ENCODE measurements around the gene FBXL15. TPM values are rescaled to one million over a fixed set of nuclear protein-coding genes. Genes with fewer than 3 reads are reported as not detected.

Gene FBXL15
- total RNA-seq, 1 experiment from 2014 or later: 24.6 TPM

- TF ChIP-seq ZNF232 (CRISPR knock-in tag; IDR thresholded peaks at IDR 0.05): 0 out of 2 replicates have a peak, but pooled peaks have one; percentile 26
- TF ChIP-seq FOXK1 (CRISPR knock-in tag; IDR thresholded peaks at IDR 0.05): peak; percentile 71; the same call in 1 of the 2 replicates
- TF ChIP-seq CREM (CRISPR knock-in tag; IDR thresholded peaks at IDR 0.05): peak; percentile 84
- TF ChIP-seq, protein P1, sequence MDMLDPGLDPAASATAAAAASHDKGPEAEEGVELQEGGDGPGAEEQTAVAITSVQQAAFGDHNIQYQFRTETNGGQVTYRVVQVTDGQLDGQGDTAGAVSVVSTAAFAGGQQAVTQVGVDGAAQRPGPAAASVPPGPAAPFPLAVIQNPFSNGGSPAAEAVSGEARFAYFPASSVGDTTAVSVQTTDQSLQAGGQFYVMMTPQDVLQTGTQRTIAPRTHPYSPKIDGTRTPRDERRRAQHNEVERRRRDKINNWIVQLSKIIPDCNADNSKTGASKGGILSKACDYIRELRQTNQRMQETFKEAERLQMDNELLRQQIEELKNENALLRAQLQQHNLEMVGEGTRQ (CRISPR knock-in tag; IDR thresholded peaks at IDR 0.05): peak; percentile 52
- TF ChIP-seq NFYB (CRISPR knock-in tag; conservative IDR thresholded peaks at IDR 0.05; ENCODE audit: low read depth): no peak
- 0 out of 2 replicates have a peak, but pooled peaks have one; percentile 38 for TF ChIP-seq ELF4 (CRISPR knock-in tag; IDR thresholded peaks at IDR 0.05; ENCODE audit: low read depth)
- no peak for TF ChIP-seq RELA (CRISPR knock-in tag; IDR thresholded peaks at IDR 0.05; ENCODE audit: borderline replicate concordance)
- TF ChIP-seq, protein P2, sequence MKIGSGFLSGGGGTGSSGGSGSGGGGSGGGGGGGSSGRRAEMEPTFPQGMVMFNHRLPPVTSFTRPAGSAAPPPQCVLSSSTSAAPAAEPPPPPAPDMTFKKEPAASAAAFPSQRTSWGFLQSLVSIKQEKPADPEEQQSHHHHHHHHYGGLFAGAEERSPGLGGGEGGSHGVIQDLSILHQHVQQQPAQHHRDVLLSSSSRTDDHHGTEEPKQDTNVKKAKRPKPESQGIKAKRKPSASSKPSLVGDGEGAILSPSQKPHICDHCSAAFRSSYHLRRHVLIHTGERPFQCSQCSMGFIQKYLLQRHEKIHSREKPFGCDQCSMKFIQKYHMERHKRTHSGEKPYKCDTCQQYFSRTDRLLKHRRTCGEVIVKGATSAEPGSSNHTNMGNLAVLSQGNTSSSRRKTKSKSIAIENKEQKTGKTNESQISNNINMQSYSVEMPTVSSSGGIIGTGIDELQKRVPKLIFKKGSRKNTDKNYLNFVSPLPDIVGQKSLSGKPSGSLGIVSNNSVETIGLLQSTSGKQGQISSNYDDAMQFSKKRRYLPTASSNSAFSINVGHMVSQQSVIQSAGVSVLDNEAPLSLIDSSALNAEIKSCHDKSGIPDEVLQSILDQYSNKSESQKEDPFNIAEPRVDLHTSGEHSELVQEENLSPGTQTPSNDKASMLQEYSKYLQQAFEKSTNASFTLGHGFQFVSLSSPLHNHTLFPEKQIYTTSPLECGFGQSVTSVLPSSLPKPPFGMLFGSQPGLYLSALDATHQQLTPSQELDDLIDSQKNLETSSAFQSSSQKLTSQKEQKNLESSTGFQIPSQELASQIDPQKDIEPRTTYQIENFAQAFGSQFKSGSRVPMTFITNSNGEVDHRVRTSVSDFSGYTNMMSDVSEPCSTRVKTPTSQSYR (CRISPR knock-in tag; IDR thresholded peaks at IDR 0.05): 0 out of 2 replicates have a peak, but pooled peaks have one; percentile 23
Observed at GRCh38 chr10:102450374-102451104, 29.9 kb downstream of the FBXL15 start (continued).

- H3K36me3 Mint-ChIP-seq: peaks cover 15% of the 10 kb centered on the region
- DNase-seq (ENCODE audit: low spot score) (peak; percentile 36), ATAC-seq (peak; percentile 9)
- H3K27ac Mint-ChIP-seq: peak within 1 kb of the TSS; percentile 27; the same call in 1 of the 2 replicates
- no peaks in the 10 kb centered on the region for H3K27me3 Mint-ChIP-seq (ENCODE audit: low read depth)
- peaks cover 45% of the 10 kb centered on the region for H3K4me1 Mint-ChIP-seq
- H3K4me3 Mint-ChIP-seq: peak within 1 kb of the TSS; percentile 82
- H3K9me3 Mint-ChIP-seq: no peaks in the 10 kb centered on the region
- TF ChIP-seq, protein P3, sequence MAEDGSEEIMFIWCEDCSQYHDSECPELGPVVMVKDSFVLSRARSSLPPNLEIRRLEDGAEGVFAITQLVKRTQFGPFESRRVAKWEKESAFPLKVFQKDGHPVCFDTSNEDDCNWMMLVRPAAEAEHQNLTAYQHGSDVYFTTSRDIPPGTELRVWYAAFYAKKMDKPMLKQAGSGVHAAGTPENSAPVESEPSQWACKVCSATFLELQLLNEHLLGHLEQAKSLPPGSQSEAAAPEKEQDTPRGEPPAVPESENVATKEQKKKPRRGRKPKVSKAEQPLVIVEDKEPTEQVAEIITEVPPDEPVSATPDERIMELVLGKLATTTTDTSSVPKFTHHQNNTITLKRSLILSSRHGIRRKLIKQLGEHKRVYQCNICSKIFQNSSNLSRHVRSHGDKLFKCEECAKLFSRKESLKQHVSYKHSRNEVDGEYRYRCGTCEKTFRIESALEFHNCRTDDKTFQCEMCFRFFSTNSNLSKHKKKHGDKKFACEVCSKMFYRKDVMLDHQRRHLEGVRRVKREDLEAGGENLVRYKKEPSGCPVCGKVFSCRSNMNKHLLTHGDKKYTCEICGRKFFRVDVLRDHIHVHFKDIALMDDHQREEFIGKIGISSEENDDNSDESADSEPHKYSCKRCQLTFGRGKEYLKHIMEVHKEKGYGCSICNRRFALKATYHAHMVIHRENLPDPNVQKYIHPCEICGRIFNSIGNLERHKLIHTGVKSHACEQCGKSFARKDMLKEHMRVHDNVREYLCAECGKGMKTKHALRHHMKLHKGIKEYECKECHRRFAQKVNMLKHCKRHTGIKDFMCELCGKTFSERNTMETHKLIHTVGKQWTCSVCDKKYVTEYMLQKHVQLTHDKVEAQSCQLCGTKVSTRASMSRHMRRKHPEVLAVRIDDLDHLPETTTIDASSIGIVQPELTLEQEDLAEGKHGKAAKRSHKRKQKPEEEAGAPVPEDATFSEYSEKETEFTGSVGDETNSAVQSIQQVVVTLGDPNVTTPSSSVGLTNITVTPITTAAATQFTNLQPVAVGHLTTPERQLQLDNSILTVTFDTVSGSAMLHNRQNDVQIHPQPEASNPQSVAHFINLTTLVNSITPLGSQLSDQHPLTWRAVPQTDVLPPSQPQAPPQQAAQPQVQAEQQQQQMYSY (CRISPR knock-in tag; IDR thresholded peaks at IDR 0.05): peak; percentile 7; the same call in 1 of the 2 replicates
- no peak for TF ChIP-seq KAT7 (CRISPR knock-in tag; IDR thresholded peaks at IDR 0.05; ENCODE audit: borderline replicate concordance)
- POLR2A ChIA-PET: interaction anchor here (0.5 to 3.1 kb wide), 13 partner anchors 9 to 115 kb away, joined by 3 to 37 read pairs (median 5); partner anchors contain the start of genes ACTR1A, CUEDC2, FBXL15 and NFKB2
- CTCF ChIA-PET: interaction anchor here (0.7 to 4.0 kb wide), 22 partner anchors 11 to 221 kb away, joined by 3 to 40 read pairs (median 6); partner anchors contain the start of genes ACTR1A, CUEDC2, FBXL15 and SUFU
Observed at GRCh38 chr10:102451105-102451969, 30.7 kb downstream of the FBXL15 start, which contains the start of gene C10orf95. Gene C10orf95, minus strand, starts transcription at chr10:102451543. Its CDS starts 450 bp downstream, at chr10:102451093.

DNA sequence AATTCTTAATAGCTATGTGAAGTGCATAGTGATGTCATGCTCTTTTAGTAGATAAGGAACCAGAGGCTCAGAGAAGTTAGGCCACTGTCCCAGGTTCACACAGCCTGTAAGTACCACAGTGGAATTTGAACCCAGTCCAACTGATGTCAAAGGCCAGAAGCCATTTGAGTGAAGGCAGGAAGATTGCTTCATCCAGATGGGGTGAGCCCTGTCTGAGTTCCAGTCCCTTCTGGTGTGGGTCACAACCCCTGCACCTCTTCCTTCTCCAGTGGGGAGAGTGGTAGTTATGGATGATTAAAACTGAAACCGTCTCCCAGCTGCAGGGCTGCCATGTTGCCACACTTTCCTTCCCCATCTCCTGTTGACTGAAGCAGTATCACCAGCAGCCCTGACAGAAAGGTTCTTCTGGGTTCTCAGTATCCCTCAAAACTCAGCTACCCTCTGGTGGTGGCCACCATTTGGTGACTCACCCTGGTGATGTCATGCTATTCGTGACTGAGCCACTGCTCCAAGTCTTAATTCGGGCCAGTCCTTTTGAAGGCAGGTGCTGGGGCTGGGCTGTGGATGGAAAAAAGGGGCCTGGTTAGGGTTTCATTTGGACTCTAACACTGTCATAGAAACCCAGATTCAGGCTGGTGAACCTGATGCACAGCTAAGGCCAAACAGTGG, 32.2 kb downstream of the FBXL15 start:
- Mint-ChIP-seq H3K27ac (peak overlapping the region; percentile 93), H3K4me1 (peaks cover 45% of the 10 kb centered on the region), H3K36me3 (peaks cover 15% of the 10 kb centered on the region), H3K4me3 (peak overlapping the region; percentile 82; the same call in 1 of the 2 replicates), H3K27me3 (ENCODE audit: low read depth) (no peaks in the 10 kb centered on the region), H3K9me3 (no peaks in the 10 kb centered on the region)
- ChIA-PET CTCF (interaction anchor here (0.6 to 1.4 kb wide), 3 partner anchors 20 to 1172 kb away, joined by 3 to 4 read pairs (median 3); partner anchors contain the start of gene CUEDC2), POLR2A (interaction anchor here (3.0 kb wide), 1 partner anchor 8 kb away, joined by 37 read pairs; no protein-coding TSS in a partner anchor)
- DNase-seq (ENCODE audit: low spot score): no peak
- no peak for ATAC-seq
- no peak for TF ChIP-seq JUN (CRISPR knock-in tag; IDR thresholded peaks at IDR 0.05)
- no peak for TF ChIP-seq MYBL2 (CRISPR knock-in tag; IDR thresholded peaks at IDR 0.05)
- no peak for TF ChIP-seq SP1 (CRISPR knock-in tag; conservative IDR thresholded peaks at IDR 0.05)
- TF ChIP-seq CDX4 (CRISPR knock-in tag; IDR thresholded peaks at IDR 0.05; ENCODE audit: borderline replicate concordance): no peak
- TF ChIP-seq ZNF396 (CRISPR knock-in tag; IDR thresholded peaks at IDR 0.05; ENCODE audit: borderline replicate concordance): no peak
- TF ChIP-seq KAT7 (CRISPR knock-in tag; IDR thresholded peaks at IDR 0.05; ENCODE audit: borderline replicate concordance): no peak
- TF ChIP-seq, protein P4, sequence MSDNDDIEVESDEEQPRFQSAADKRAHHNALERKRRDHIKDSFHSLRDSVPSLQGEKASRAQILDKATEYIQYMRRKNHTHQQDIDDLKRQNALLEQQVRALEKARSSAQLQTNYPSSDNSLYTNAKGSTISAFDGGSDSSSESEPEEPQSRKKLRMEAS (CRISPR knock-in tag; IDR thresholded peaks at IDR 0.05): no peak

Data from WTC11 (cell line).